GM21619 (cell line): ENCODE results near the gene THBS2.

Experiments
- ATAC-seq: cut with Tn5 transposase; IDR thresholded peaks from one replicate; pipeline ENCODE4 v1.9.1; 2021; ENCODE audit not compliant: unreplicated experiment

The THBS2 gene

GRCh38 chr6:169251371-169251802, 2.3 kb downstream of the THBS2 start:
- no peak for ATAC-seq

DNA sequence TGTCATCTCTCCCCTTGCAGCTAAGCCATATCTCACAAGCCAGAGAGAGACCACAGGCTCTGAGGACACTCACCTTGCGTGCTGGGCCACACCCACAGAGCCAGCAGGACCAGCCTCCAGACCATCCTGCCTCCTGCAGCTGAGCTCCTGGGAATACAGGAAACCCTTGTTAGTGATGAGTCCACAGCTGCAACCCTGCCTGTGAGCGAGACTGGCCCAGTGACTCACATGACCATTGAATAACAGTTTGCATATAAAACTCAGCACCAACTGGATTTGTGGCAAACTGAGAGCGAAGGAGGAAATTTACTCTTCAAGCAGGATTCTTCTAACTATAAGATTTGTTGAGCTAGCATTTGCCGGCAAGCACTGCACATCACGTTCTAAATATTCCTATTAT, 3.0 kb downstream of the THBS2 start:
- no peak for ATAC-seq

GRCh38 chr6:169249057-169249456, 4.6 kb downstream of the THBS2 start:
- ATAC-seq, result no peak

DNA sequence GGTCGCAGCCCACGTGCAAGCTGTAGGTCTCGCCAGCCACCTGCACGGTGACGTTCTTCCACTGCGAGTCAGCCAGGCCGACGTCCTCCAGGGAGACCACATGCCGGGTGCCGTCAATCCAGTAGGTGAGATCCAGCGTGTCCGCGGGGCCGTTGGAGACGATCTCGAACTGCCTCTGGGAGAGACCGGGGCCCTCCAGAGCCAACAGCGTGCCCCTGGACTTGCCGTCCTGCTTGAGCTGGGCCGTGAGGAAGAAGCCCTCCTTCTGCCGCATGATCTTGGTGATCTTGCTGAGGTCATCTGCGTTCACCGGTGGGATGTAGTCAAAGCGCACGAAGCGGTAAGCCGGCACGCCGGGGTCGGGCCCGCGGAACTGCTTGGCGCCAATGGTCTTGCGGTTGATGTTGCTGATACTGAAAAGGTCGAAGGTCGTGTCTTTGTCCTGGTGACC, 5.1 kb downstream of the THBS2 start:
- ATAC-seq, result no peak

- no peak for ATAC-seq
Measured at GRCh38 chr6:169247991-169248390, 5.7 kb downstream of the THBS2 start.

DNA sequence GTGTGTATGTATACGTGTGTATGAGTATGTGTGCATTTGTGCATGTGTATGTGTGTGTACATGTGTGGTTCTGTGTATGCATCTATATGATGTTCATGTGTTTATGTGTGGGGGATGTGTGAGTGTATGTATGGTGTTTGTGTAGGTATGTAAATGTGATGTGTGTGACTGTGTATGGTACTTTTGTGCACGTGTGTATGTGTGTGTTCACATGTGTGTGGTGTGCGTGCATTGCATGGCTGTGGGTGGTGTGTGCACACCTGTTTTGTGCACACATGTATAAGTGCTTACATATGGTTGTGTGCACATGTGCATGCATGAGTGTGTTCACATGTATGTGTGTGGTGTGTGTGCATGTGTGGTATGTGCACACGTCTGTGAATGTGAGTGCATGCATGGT, 6.2 kb downstream of the THBS2 start:
- ATAC-seq, result no peak

DNA sequence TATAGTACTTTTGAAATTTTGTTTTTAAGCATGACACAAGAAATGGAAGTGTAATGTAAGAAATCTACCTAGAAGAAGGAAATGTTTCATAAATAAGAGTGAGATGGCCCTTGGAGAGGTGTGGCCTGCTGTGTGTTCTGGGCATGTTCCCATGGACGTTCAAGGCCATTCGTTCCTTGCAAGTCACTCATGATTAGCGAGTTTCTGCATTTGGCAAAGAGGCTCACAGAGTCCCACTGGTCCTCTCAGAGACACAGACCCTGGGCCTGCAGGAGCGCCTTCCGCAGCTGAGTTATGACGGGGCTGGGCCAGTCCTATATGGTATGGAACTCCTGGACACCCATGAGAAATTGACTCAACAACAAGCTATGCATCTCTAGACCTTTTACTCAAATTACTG, 7.2 kb downstream of the THBS2 start:
- no peak for ATAC-seq

DNA sequence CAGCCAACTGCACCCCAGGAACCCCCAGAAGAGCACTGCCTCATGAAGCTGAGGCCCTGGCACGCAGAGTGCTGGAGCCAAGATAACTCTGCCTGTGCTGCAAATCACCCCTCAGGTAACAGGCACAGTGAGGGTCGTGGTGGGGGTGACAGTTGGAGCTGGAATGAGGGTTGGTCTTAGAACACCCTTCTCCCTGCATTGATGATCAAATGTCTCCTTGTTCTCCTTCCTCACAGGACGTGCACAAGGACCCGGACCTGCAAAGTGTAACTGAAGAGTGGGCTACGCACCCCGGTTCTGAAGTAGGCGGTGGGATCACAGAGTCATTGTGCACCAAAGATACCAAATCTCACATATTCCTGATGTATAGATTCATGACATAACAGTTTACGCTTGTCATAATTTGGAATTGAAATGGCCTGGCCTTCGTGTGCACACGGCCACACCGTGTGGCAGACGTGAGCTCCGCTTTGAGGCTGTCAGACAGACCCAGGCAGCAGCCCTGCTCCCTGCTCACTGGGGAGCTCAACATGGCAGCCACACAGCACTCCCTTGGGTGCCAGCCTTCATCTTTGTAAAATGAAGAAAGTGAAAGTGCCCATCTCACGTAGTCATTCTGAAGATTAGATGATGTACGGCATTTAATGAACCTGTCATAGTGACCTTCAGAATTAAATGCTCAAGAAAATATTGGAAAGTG, 8.8 kb downstream of the THBS2 start:
- no peak for ATAC-seq

- ATAC-seq, result no peak
Measured at GRCh38 chr6:169243661-169244060, 10.0 kb downstream of the THBS2 start.

- ATAC-seq, result no peak
Measured at GRCh38 chr6:169243186-169243585, 10.5 kb downstream of the THBS2 start.

DNA sequence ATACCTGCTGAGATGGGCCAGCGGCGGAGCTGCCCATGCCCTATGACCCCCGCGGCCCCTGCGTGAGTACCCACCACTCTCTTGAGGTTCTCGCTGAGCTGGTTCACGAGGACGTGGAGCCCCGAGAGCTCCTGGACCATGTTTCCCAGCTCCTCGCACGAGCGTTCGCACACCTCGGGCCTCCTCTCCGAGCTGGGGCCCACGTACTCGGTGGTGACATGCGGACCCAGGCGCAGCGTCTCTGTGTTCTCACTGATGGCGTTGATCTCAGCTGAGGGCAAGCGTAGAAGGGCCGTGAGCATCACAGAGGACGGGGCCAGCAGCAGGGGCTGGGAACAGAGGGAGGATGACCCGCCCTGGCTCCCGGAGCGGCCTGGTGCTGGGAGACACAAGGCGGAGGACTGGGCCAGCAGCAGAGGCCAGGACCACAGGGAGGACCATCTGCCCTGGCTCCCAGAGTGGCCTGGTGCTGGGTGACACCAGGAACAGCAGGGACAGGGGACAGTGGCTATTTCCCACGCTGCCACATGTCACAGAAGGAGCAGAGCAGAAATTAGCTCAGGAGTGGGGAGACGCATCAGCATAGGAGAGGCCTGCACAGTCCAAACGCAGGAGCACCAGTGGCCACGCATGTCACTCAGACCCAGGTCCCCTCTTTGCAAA, 11.8 kb downstream of the THBS2 start:
- ATAC-seq, result no peak

DNA sequence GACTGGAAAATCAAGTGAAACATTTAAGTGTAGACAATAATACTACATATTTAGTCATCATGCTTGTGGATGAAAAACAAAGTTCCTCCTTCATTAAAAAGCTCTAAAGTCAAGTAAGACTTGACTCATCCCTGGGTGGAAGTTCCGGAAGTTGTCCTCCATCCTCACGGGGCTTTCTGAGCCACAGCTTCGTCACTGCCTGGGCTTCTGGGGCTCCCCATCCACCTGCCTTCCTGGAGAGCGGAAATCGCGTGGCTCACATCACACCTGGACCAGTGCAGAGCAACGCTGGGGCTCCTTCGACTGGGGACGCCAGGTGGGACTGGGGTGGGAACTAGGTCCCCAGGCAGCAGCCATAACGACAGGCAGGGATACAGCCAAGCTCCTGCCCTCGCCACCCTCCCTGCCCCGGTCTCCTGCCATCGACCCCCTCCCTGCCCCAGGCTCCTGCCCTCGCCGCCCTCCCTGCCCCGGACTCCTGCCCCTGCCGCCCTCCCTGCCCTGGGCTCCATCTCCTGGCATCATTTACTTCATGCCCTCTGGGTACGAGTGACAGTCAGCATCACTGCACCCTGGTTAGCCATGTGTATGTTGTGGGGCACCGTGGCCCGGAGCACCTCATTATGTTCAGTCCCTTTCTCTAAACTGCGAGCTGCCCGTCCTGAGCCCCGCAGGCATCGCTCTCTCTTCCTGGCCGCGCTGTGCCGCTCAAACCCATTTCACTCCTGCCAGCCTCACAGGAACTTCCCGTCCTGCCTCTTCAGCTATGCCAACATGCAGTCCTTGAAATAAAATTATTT, 12.9 kb downstream of the THBS2 start:
- no peak for ATAC-seq

GRCh38 chr6:169240125-169240524, 13.5 kb downstream of the THBS2 start:
- no peak for ATAC-seq

GRCh38 chr6:169239181-169239580, 14.5 kb downstream of the THBS2 start:
- ATAC-seq, result no peak

GRCh38 chr6:169238766-169239165, 14.9 kb downstream of the THBS2 start:
- no peak for ATAC-seq

- ATAC-seq, result no peak
Measured at GRCh38 chr6:169237496-169238134, 16.0 kb downstream of the THBS2 start.

- no peak for ATAC-seq
Measured at GRCh38 chr6:169236988-169237387, 16.7 kb downstream of the THBS2 start.

GRCh38 chr6:169236545-169236944, 17.1 kb downstream of the THBS2 start:
- no peak for ATAC-seq

DNA sequence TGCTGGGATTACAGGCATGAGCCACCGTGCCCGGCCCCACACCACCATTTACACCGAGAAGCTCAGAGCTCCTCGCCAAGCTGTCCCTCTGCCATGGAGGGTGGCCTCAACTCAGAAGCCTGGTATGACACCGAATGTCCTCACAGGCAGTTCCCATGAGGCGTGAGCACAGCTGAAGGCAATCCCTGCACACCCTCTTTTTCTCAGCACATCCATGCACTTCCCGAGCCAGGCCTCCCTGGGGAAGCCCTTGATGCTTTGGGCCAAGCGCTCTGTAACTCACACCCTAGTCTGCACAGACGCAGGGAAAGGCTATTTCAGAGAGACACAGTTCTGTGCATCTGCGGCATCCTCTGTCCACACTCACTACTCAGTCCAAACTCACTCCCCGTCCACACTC, 18.4 kb downstream of the THBS2 start:
- no peak for ATAC-seq

- ATAC-seq, result no peak
Measured at GRCh38 chr6:169234634-169235033, 19.0 kb downstream of the THBS2 start.

DNA sequence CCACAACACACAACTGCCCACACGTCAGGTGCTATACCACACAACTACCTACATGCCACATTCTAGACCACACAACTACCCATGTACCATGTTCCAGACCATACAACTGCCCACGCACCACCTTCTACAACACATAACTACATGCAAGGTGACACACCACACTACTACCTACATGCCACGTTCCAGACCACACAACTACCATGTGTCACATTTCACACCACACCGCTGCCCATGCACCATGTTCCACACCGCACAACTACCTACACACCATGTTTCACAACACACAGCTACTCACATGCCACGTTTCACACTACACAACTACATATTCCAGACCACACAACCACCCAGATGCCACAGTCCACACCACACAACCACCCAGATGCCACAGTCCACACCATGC, 19.8 kb downstream of the THBS2 start:
- ATAC-seq, result no peak
